GM12891 (cell line): ENCODE measurements around the gene POLA2.

Source experiments
- POLR2A ChIP-seq: IDR thresholded peaks from 2 replicates; pipeline ENCODE4 v1.6.1; 2011; ENCODE audit warnings: low read depth, low read length, control low read depth
- TAF1 ChIP-seq: IDR thresholded peaks from 2 replicates; pipeline ENCODE4 v1.6.1; 2011; ENCODE audit warnings: low read depth, low read length, control low read depth

DNA sequence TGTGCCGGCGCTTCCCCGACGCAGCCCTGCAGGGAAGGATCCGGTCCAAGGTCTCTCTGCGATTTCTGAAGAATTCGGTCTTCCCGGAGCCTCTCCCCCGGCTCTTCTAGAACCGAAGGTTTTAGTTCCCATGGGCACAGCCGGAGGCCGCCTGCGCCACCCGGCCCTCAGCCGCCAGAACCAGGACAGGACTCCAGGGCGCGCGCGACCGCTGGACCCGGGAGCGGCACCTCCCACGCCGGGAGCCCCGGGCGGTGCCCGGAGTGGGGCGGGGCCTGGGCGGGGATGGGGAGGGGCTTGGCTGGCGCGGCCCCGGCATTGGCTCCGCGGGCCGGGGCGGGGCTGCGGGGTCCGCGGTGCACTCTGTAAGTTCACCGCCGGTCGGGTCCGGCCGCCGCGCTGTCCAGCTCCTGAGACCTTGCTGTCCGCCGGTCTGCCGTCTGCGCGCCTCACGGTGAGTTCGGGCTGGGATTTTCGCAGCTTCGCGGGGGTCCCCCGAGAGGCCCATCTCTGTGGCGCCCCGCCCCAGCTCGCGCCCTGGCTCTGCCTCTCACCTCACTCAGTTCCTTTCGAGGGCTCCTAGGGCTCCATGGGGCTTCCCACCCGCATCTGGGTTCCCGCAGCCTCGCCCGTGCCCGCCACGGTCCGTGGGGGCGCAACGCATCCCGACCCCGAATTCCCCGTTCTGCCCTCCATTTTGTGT is 52.9 kb downstream of the POLA2 start, which contains the start of gene CDC42EP2:
- TF ChIP-seq POLR2A (no peak), TAF1 (no peak)
